ENCODE results near the gene SLC7A9.
"Not testable (repeated sequence)": the region's sequence is repeated elsewhere in the genome, so short reads cannot be mapped to it uniquely, and the experiment has no call there.

Gene SLC7A9

GRCh38 chr19:32880622-32881021, 11.1 kb upstream of the SLC7A9 start:
- DNase-seq = no peak

GRCh38 chr19:32879741-32880140, 10.2 kb upstream of the SLC7A9 start:
- DNase-seq = no peak

GRCh38 chr19:32878988-32879387, 9.4 kb upstream of the SLC7A9 start:
- no peak for DNase-seq

GRCh38 chr19:32877977-32878745, 8.6 kb upstream of the SLC7A9 start:
- DNase-seq = no peak

- no peak for DNase-seq
These were observed 7.9 kb upstream of the SLC7A9 start for GRCh38 chr19:32877323-32877912.

GRCh38 chr19:32876919-32877285, 7.3 kb upstream of the SLC7A9 start:
- DNase-seq = no peak

- DNase-seq = no peak
These were observed 6.8 kb upstream of the SLC7A9 start for GRCh38 chr19:32876236-32876918.

GRCh38 chr19:32875428-32875827, 5.9 kb upstream of the SLC7A9 start:
- DNase-seq = no peak

GRCh38 chr19:32874605-32875004, 5.0 kb upstream of the SLC7A9 start:
- DNase-seq = no peak

GRCh38 chr19:32873247-32873959, 3.8 kb upstream of the SLC7A9 start:
- DNase-seq = no peak

- no peak for DNase-seq
These were observed 2.8 kb upstream of the SLC7A9 start for GRCh38 chr19:32872391-32872790.

- no peak for DNase-seq
These were observed 1.4 kb upstream of the SLC7A9 start for GRCh38 chr19:32870981-32871451.

GRCh38 chr19:32869966-32870573, 503 bp upstream of the SLC7A9 start:
- DNase-seq = no peak

GRCh38 chr19:32868206-32868950, 1.2 kb downstream of the SLC7A9 start:
- no peak for DNase-seq

GRCh38 chr19:32867436-32867835, 2.1 kb downstream of the SLC7A9 start:
- not testable (repeated sequence) for DNase-seq

GRCh38 chr19:32866564-32867265, 2.9 kb downstream of the SLC7A9 start:
- DNase-seq = no peak

- DNase-seq = no peak
These were observed 3.5 kb downstream of the SLC7A9 start for GRCh38 chr19:32866061-32866460.

- DNase-seq = no peak
These were observed 4.2 kb downstream of the SLC7A9 start for GRCh38 chr19:32865326-32865725.

- no peak for DNase-seq
These were observed 5.1 kb downstream of the SLC7A9 start for GRCh38 chr19:32864318-32865007.

GRCh38 chr19:32863841-32864240, 5.7 kb downstream of the SLC7A9 start:
- DNase-seq = no peak

- no peak for DNase-seq
These were observed 6.3 kb downstream of the SLC7A9 start for GRCh38 chr19:32863301-32863700.

Measured in NCI-H510A treated with DMSO at 0.1 percent for 48 hours (cell line).